GM18909 (cell line): ENCODE measurements around the gene TTN.
A peak's percentile ranks its signal among the peaks of the same experiment; 100 is the strongest.

Experiments used
- ATAC-seq: cut with Tn5 transposase; IDR thresholded peaks from one replicate; pipeline ENCODE4 v1.9.1; 2021; ENCODE audit warnings: mild to moderate bottlenecking; ENCODE audit not compliant: unreplicated experiment, poor library complexity

Gene TTN

DNA sequence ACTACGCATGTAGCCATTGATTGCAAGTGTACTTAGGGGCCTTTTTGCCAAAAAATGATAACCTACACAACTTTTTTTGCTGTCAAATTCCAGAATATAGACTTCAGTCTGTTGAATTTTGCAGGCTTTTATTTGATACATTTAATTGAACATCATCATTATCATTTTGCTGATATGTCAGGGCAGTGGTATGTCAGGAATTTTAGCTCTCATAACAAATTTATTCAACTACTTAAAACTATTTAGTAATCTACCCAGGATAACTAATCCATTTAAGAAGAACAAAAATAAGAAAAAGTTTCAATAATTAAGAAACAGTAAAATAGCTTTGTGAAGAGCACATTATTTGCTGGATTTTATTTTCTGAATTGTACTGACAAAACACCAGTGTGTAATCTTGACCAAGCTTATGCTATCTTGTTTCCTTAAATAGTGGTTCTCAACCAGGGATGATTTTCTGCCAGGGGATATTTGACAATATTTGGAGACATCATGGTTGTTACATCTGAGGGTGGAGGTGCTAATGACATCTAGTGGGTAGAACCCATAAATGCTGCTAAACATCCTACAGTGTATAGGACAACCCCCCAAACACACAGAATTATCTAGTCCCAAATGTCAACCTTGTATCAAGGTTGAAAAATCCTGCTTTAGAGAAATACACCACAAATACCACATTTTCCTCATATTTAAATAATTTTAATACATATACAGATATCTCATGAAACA is 12.1 kb upstream of the TTN start:
- ATAC-seq, result no peak

DNA sequence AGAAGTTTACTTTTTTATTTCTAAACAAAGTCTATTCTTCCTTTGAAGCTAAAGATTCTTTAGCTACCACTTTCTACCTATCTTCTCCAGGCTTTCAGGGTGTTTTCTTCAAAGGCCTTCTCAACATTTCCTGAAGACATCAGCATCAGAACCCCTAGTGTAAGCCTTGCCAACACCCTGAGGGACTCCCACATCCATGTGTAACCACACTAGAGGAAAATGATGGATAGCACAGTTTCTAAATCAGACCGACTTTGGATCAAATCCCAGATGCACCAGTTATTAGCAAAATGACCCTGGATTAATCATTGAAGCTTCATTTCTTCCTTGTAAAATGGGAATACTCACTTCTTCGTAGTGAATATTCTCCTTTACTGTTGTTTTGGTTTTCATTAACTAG is 4.7 kb upstream of the TTN start:
- no peak for ATAC-seq

GRCh38 chr2:178811045-178811444 is 3.8 kb upstream of the TTN start:
- ATAC-seq, result no peak

- ATAC-seq, result no peak
Measured at GRCh38 chr2:178810422-178810821, 3.2 kb upstream of the TTN start.

- ATAC-seq, result no peak
Measured at GRCh38 chr2:178806543-178806942, 680 bp downstream of the TTN start.

GRCh38 chr2:178805457-178805856 is 1.8 kb downstream of the TTN start:
- ATAC-seq, result no peak

DNA sequence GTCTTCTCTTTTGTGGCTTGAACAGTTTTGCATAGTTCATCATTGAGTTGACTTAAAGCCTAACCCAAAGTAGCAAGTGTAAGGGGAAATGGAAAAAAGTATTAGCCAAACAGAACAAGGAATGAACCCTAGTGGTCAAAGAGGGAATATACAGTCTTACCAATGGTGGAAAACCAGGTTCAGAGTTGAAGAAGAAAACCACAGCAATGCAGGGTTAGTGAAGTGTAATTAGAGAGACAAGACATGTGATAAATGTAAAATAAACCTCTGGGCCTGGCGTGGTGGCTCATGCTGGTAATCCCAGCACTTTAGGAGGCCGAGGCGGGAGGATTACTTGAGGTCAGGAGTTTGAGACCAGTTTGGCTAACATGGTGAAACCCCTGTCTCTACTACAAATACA is 2.4 kb downstream of the TTN start:
- ATAC-seq, result peak; percentile 64

- ATAC-seq, result no peak
Measured at GRCh38 chr2:178800510-178800909, 6.7 kb downstream of the TTN start.

DNA sequence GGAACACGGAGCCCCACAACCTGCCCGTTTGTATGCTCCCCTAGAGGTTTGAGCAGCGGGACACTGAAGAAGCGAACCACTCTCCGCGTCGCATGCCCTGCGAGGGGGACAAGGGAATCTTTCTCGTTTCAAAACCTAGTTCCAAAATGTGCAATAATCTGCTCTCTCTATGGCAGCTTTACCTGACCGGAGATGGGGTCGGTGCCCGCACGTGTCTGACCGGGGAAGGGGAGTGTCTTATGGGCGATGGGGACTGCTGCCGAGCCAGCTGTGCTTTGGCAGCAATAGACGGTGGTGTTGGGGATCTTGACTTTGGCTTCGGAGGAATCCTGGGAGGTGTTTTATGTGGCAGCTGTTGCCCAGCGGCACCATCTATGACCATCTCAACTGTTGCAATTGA is 7.9 kb downstream of the TTN start:
- no peak for ATAC-seq

- no peak for ATAC-seq
Measured at GRCh38 chr2:178796079-178796677, 11.0 kb downstream of the TTN start.

GRCh38 chr2:178787934-178788333 is 19.3 kb downstream of the TTN start:
- ATAC-seq, result no peak

- ATAC-seq, result no peak
Measured at GRCh38 chr2:178787155-178787554, 20.1 kb downstream of the TTN start.

- no peak for ATAC-seq
Measured at GRCh38 chr2:178783889-178784288, 23.3 kb downstream of the TTN start.

DNA sequence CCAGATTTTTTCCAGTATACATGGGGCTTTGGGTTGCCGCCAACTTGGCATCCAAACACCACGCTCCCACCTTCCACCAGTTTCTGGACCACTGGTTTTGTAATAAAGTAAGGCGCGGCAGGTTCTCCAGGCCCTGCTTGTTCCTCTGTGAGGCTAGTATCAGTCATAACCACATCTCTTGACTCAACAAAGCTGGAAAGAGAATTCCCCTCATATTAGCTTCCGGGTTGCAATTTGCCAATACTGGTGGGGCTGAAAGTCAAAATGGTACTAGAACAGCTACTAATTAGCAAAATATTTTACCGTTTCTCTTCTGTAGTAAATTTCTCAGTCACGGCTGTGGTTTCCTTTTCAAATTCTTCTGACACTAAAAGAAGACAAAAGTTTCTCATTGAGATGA is 25.0 kb downstream of the TTN start:
- no peak for ATAC-seq

- ATAC-seq, result no peak
Measured at GRCh38 chr2:178777577-178777976, 29.6 kb downstream of the TTN start.

- ATAC-seq, result no peak
Measured at GRCh38 chr2:178776751-178777150, 30.5 kb downstream of the TTN start.

GRCh38 chr2:178775975-178776374 is 31.2 kb downstream of the TTN start:
- no peak for ATAC-seq

- ATAC-seq, result no peak
Measured at GRCh38 chr2:178770518-178770917, 36.7 kb downstream of the TTN start.

GRCh38 chr2:178767094-178768060 is 39.8 kb downstream of the TTN start:
- ATAC-seq, result no peak

DNA sequence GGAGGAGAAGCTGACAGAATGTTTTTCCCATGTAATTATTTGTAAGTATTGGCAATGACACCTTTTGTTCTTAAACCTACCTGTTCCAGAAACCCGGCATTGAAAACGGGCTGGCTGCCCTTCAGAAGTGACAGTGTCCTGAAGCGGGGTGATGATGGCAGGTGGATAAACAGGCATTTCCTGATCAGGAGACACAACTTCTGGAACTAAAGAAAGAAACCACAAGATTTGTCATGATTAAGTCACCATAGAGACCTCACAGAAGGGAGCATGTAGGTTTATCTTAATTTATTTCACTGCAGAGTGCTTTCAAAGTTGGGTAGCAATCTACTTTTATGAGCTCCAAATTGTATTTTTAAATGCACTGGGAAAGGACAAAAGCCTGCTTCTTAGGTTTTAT is 43.1 kb downstream of the TTN start:
- no peak for ATAC-seq

- peak; percentile 80 for ATAC-seq
Measured at GRCh38 chr2:178761759-178762371, 45.4 kb downstream of the TTN start.
